OCI-LY1 (cell line): ENCODE results near the gene HTT.

Source experiments
- H2AFZ ChIP-seq: fragments of 200-600 bp; sonication (generic), shearing (Covaris generic); 2 replicates; pipeline ENCODE4 v1.6.0; 2014; ENCODE audit warnings: antibody characterized with exemption, mild to moderate bottlenecking, low read length
- H3F3A ChIP-seq: fragments of 200-600 bp; sonication (generic), shearing (Covaris generic); 2 replicates; pipeline ENCODE4 v1.6.0; 2014; ENCODE audit warnings: mild to moderate bottlenecking, antibody characterized with exemption, low read length, moderate library complexity; ENCODE audit not compliant: insufficient read depth
- H3K27ac ChIP-seq: fragments of 200-600 bp; sonication (generic); 2 replicates; pipeline ENCODE4 v1.5.1; 2014; ENCODE audit warnings: low read length, mixed run types, mild to moderate bottlenecking, low read depth; ENCODE audit not compliant: poor library complexity, severe bottlenecking
- H3K27me3 ChIP-seq: fragments of 200-600 bp; sonication (generic); 2 replicates; pipeline ENCODE4 v1.6.0; 2014; ENCODE audit warnings: antibody characterized with exemption, mild to moderate bottlenecking, low read length, moderate library complexity; ENCODE audit not compliant: insufficient read depth
- H3K36me3 ChIP-seq: fragments of 200-600 bp; sonication (generic); 2 replicates; pipeline ENCODE4 v1.6.1; 2014; ENCODE audit warnings: mild to moderate bottlenecking, antibody characterized with exemption, low read length, moderate library complexity, mixed read lengths; ENCODE audit not compliant: insufficient read depth
- H3K4me1 ChIP-seq: fragments of 200-600 bp; sonication (generic); 2 replicates; pipeline ENCODE4 v1.5.1; 2014; ENCODE audit warnings: mild to moderate bottlenecking, low read length, moderate library complexity; ENCODE audit not compliant: insufficient read depth, severe bottlenecking
- H3K4me2 ChIP-seq: fragments of 200-600 bp; sonication (generic), shearing (Covaris generic); 2 replicates; pipeline ENCODE4 v1.6.1; 2014; ENCODE audit warnings: low read length
- H3K4me3 ChIP-seq: fragments of 200-600 bp; sonication (generic); 2 replicates; pipeline ENCODE4 v1.5.1; 2014; ENCODE audit warnings: low read length, low read depth, mild to moderate bottlenecking, mixed read lengths; ENCODE audit not compliant: poor library complexity, severe bottlenecking
- H3K79me2 ChIP-seq: fragments of 200-600 bp; shearing (Covaris generic); 2 replicates; pipeline ENCODE4 v1.6.1; 2016; ENCODE audit warnings: mixed run types, low read length, mixed read lengths; ENCODE audit not compliant: insufficient read depth
- H3K9ac ChIP-seq: fragments of 200-600 bp; sonication (generic), shearing (Covaris generic); 2 replicates; pipeline ENCODE4 v1.6.1; 2014; ENCODE audit warnings: mild to moderate bottlenecking, low read length, mixed read lengths
- H3K9me2 ChIP-seq: fragments of 200-600 bp; sonication (generic), shearing (Covaris generic); 2 replicates; pipeline ENCODE4 v1.6.1; 2014; ENCODE audit warnings: low read depth, mild to moderate bottlenecking, low read length, mixed read lengths
- H3K9me3 ChIP-seq: fragments of 200-600 bp; shearing (Covaris generic); 2 replicates; pipeline ENCODE4 v1.6.1; 2014; ENCODE audit warnings: low read length, mixed read lengths
- H4K20me1 ChIP-seq: fragments of 200-600 bp; sonication (generic), shearing (Covaris generic); 2 replicates; pipeline ENCODE4 v1.6.0; 2016; ENCODE audit warnings: mild to moderate bottlenecking, low read length; ENCODE audit not compliant: insufficient read depth
- EZH2 ChIP-seq: fragments of 200-600 bp; sonication (generic), shearing (Covaris generic); IDR thresholded peaks from 2 replicates; pipeline ENCODE4 v1.8.0; 2017; ENCODE audit warnings: borderline replicate concordance, mixed run types, mild to moderate bottlenecking, antibody characterized with exemption, low read length, moderate library complexity, mixed read lengths
- TF ChIP-seq, protein P1 (sequence below): fragments of 200-600 bp; sonication (generic), shearing (Covaris generic); IDR thresholded peaks from 2 replicates; pipeline ENCODE4 v1.5.1; 2017; ENCODE audit warnings: mild to moderate bottlenecking, antibody characterized with exemption, low read length, moderate library complexity, mixed read lengths

Gene HTT

DNA sequence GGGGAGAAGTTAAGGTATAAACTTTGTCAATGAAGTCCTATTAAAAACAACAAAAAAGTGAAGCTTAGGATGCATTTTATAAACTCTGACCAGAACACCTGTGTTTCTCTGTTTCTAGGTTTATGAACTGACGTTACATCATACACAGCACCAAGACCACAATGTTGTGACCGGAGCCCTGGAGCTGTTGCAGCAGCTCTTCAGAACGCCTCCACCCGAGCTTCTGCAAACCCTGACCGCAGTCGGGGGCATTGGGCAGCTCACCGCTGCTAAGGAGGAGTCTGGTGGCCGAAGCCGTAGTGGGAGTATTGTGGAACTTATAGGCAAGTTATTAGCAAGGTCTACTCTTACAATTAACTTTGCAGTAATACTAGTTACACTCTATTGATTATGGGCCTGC, 46.6 kb downstream of the HTT start:
- no peaks in the 10 kb centered on the region for H4K20me1 ChIP-seq
- peaks cover 15% of the 10 kb centered on the region for H3K36me3 ChIP-seq
- no peak overlapping the region for H3K4me3 ChIP-seq
- no peaks in the 10 kb centered on the region for H3F3A ChIP-seq
- H3K79me2 ChIP-seq, result no peaks in the 10 kb centered on the region
- H3K9ac ChIP-seq, result no peak overlapping the region
- H3K27ac ChIP-seq, result no peak overlapping the region
- H2AFZ ChIP-seq, result no peak overlapping the region
- TF ChIP-seq, protein P1, sequence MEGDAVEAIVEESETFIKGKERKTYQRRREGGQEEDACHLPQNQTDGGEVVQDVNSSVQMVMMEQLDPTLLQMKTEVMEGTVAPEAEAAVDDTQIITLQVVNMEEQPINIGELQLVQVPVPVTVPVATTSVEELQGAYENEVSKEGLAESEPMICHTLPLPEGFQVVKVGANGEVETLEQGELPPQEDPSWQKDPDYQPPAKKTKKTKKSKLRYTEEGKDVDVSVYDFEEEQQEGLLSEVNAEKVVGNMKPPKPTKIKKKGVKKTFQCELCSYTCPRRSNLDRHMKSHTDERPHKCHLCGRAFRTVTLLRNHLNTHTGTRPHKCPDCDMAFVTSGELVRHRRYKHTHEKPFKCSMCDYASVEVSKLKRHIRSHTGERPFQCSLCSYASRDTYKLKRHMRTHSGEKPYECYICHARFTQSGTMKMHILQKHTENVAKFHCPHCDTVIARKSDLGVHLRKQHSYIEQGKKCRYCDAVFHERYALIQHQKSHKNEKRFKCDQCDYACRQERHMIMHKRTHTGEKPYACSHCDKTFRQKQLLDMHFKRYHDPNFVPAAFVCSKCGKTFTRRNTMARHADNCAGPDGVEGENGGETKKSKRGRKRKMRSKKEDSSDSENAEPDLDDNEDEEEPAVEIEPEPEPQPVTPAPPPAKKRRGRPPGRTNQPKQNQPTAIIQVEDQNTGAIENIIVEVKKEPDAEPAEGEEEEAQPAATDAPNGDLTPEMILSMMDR, result no peak
- TF ChIP-seq EZH2, result no peak
- no peaks in the 10 kb centered on the region for H3K9me2 ChIP-seq
- H3K4me2 ChIP-seq, result no peak overlapping the region
- no peaks in the 10 kb centered on the region for H3K4me1 ChIP-seq
- no peaks in the 10 kb centered on the region for H3K9me3 ChIP-seq
- no peaks in the 10 kb centered on the region for H3K27me3 ChIP-seq

DNA sequence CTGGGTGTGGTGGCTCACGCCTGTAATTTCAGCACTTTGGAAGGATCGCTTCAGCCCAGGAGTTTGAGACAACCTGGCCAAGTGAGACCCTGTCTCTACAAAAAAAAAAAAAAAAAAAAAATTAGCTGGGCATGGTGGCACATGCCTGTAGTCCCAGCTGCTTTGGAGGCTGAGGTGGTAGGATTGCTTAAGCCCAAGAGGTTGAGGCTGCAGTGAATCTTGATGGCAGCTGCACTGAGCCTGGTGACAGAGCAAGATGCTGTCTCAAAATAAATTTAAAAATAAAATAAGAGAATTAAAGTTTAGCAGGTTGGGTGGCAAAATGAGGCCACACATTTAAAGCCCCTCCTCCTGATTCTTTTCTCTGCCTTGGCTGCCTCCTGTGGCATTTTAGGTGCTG, 47.1 kb downstream of the HTT start:
- no peaks in the 10 kb centered on the region for H3K27me3 ChIP-seq
- H3K4me1 ChIP-seq, result no peaks in the 10 kb centered on the region
- TF ChIP-seq EZH2, result no peak
- H3K4me3 ChIP-seq, result no peak overlapping the region
- H3K4me2 ChIP-seq, result no peak overlapping the region
- no peak overlapping the region for H3K9ac ChIP-seq
- no peaks in the 10 kb centered on the region for H3K9me2 ChIP-seq
- H2AFZ ChIP-seq, result no peak overlapping the region
- no peak overlapping the region for H3K27ac ChIP-seq
- H3K36me3 ChIP-seq, result peaks cover 11% of the 10 kb centered on the region; the same call in 1 of the 2 replicates
- H3K9me3 ChIP-seq, result no peaks in the 10 kb centered on the region
- no peaks in the 10 kb centered on the region for H3F3A ChIP-seq
- H4K20me1 ChIP-seq, result no peaks in the 10 kb centered on the region
- no peaks in the 10 kb centered on the region for H3K79me2 ChIP-seq

DNA sequence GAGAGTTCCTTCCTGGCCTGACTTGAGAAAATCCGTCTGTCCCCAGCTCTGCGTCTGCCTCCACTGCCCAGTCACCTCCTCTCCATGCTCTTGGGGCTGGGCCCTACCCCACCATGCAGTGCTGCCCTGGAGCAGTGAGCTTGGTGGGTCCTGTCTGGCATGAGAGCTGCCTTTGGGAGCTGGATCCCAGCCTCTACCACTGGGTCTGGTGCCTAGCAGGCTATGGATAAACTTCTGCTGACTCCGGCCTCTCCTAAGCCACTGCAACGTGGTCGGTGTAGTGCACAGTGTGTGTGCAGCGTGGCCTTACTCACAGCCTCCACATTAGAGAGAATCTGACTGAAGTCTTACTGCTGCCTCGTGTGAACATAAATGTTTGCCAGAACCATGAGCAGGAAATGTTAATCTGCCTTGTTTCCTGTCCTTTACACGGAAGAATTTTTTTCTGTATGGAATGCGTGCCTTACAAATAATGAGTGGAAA, 47.6 kb downstream of the HTT start:
- no peaks in the 10 kb centered on the region for H3K27me3 ChIP-seq
- H3K9me3 ChIP-seq, result no peaks in the 10 kb centered on the region
- H3K79me2 ChIP-seq, result no peaks in the 10 kb centered on the region
- peaks cover 13% of the 10 kb centered on the region; the same call in 1 of the 2 replicates for H3K36me3 ChIP-seq
- no peaks in the 10 kb centered on the region for H3F3A ChIP-seq
- H3K4me3 ChIP-seq, result no peak overlapping the region
- H4K20me1 ChIP-seq, result no peaks in the 10 kb centered on the region
- no peak overlapping the region for H3K27ac ChIP-seq
- no peak overlapping the region for H2AFZ ChIP-seq
- no peak overlapping the region for H3K9ac ChIP-seq
- TF ChIP-seq, protein P1, result no peak
- no peak for TF ChIP-seq EZH2
- no peaks in the 10 kb centered on the region for H3K4me1 ChIP-seq
- H3K4me2 ChIP-seq, result no peak overlapping the region
- no peaks in the 10 kb centered on the region for H3K9me2 ChIP-seq

DNA sequence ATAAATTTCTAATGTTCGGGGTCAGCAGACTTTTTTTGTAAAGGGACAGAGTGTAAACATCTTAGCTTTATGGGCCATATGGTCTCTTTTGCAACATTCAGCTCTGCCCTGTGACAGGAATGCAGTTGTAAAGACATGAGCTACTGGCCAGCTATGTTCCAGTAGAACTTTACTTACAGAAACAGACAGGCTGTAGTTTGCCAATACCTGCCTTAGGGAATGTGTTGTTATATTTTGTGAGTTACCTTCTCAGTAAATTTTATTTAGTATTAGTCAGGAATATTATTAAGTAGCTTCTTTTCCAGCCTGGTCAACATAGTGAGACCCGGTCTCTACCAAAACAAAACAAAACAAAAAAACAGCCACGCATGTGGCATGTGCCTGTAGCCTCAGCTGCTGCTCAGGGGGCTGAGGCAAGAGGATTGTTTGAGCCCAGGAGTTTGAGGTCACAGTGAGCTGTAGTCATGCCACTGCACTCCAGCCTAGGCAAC, 48.7 kb downstream of the HTT start:
- no peaks in the 10 kb centered on the region for H3K27me3 ChIP-seq
- no peaks in the 10 kb centered on the region for H4K20me1 ChIP-seq
- H3K4me2 ChIP-seq, result no peak overlapping the region
- H3F3A ChIP-seq, result no peaks in the 10 kb centered on the region
- TF ChIP-seq, protein P1, result no peak
- peaks cover 18% of the 10 kb centered on the region for H3K36me3 ChIP-seq
- no peaks in the 10 kb centered on the region for H3K4me1 ChIP-seq
- no peak overlapping the region for H3K4me3 ChIP-seq
- H3K27ac ChIP-seq, result no peak overlapping the region
- no peaks in the 10 kb centered on the region for H3K79me2 ChIP-seq
- H3K9ac ChIP-seq, result no peak overlapping the region
- H3K9me3 ChIP-seq, result no peaks in the 10 kb centered on the region
- no peaks in the 10 kb centered on the region for H3K9me2 ChIP-seq
- no peak overlapping the region for H2AFZ ChIP-seq
